Heart left ventricle (tissue), 16 donors: ENCODE data around the gene XIRP1. TPM values are rescaled to one million over a fixed set of nuclear protein-coding genes. Genes with fewer than 3 reads are reported as not detected.

Source experiments
- ATAC-seq, 4 donors: fragments of 200-7000 bp; cut with Tn5 transposase; one replicate each; pipeline ENCODE4 v1.9.1; 2020 to 2022; ENCODE audit warnings: moderate library complexity in 4 of 4, mild to moderate bottlenecking in 3 of 4, moderate number of reproducible peaks in 1 of 4
- DNase-seq, 5 donors: peaks; one replicate each; pipeline ENCODE4 v3.0.0-alpha.2; 2020
- H3K27ac ChIP-seq, 12 donors: fragments of 200-600 bp; sonication (generic) in 4 of 12; one replicate each; pipeline versions ENCODE4 v1.5.0 to v1.8.0; 2016 to 2022; ENCODE audit warnings: mild to moderate bottlenecking in 2 of 12
- H3K27me3 ChIP-seq, 9 donors: fragments of 200-600 bp; sonication (generic) in 2 of 9; one replicate each; pipeline versions ENCODE4 v1.5.1 to v1.8.0; 2016 to 2022; ENCODE audit warnings: mild to moderate bottlenecking in 3 of 9
- H3K36me3 ChIP-seq, 9 donors: fragments of 200-600 bp; sonication (generic) in 2 of 9; one replicate each; pipeline versions ENCODE4 v1.5.0 to v1.8.0; 2018 to 2022; ENCODE audit warnings: mild to moderate bottlenecking in 2 of 9
- H3K4me1 ChIP-seq, 12 donors: fragments of 200-600 bp; sonication (generic) in 4 of 12; one replicate each; pipeline versions ENCODE4 v1.5.0 to v1.8.0; 2016 to 2022; ENCODE audit warnings: mild to moderate bottlenecking in 3 of 12
- H3K4me3 ChIP-seq, 12 donors: fragments of 200-600 bp; sonication (generic) in 4 of 12; one replicate each; pipeline versions ENCODE4 v1.5.0 to v1.8.0; 2017 to 2022; ENCODE audit warnings: mild to moderate bottlenecking in 9 of 12, moderate library complexity in 4 of 12
- H3K9me3 ChIP-seq, 12 donors: fragments of 200-600 bp; sonication (generic) in 4 of 12; one replicate each; pipeline versions ENCODE4 v1.5.0 to v1.8.0; 2016 to 2022; ENCODE audit warnings: mild to moderate bottlenecking in 1 of 12
- CTCF ChIP-seq, 12 donors: fragments of 200-600 bp; sonication (generic) in 4 of 12; IDR thresholded peaks; one replicate each; pipeline versions ENCODE4 v1.5.0 to v1.8.0; 2018 to 2022; ENCODE audit warnings: antibody characterized with exemption in 12 of 12, mild to moderate bottlenecking in 5 of 12
- POLR2A ChIP-seq, 2 donors: fragments of 450-650 bp; IDR thresholded peaks; one replicate each; pipeline ENCODE4 v1.6.1; 2017; ENCODE audit warnings: antibody characterized with exemption in 2 of 2, mild to moderate bottlenecking in 2 of 2, moderate library complexity in 2 of 2
- WGBS, 4 donors: extraction: QIAGEN DNeasy Blood & Tissue Kit in 2 of 4; methylation state at CpG; one replicate each; pipeline versions ENCODE4 v1.1.5 to v1.1.7; 2013 to 2018; 5-methylcytosine and 5-hydroxymethylcytosine counted together
- intact Hi-C, 10 donors: fragments of 100-400 bp; cut with DNase I; formaldehyde crosslinking; loops; one replicate each; pipeline versions ENCODE4 v1.11.1 to v1.14.2; 2022
- polyA plus RNA-seq, 2 donors: library from polyadenylated mRNA; stranded (reverse); fragments of 200-250 nt; gene quantifications; one replicate each; pipeline ENCODE4 v1.2.3, GENCODE V29; 2013
- total RNA-seq, 9 donors: library from RNA; depleted of rRNA in 2 of 9; stranded (reverse); fragments of >200 nt in 2 of 9; fragmentation: NEBNext Ultra II Directional in 3 of 9; extraction: Animal tissue kit (Norgen Biotek cat#: 25700) in 3 of 9; gene quantifications; one replicate each; pipeline versions ENCODE4 v1.1.0 to v1.2.4, GENCODE V29; 2016 to 2023
- donor health status: ischemic (EF 13 %, LVEDD 7.1; RV severe dilation, severe dysfunction).
- donor health status: healthy with polysubstance abuse.
- donor health status: DM: no; HTN: yes; CAD: no.
- donor health status: DM: no; HTN: no; CAD: no.
- donor health status: ischemic (EF 25% LVEDD 6.9; RV normal size, moderate dysfunction).
- donor health status: ischemic (EF 25% LVEDD 5.7; RV mildly dilated, moderate dysfunction).
- donor health status: healthy.
- donor health status: DM: yes; HTN: yes; CAD: no.
- donor health status: ischemic (EF 35%, LVEDD 5.7; RV mildly dilated, moderate dysfunction).
- donor health status: nonischemic (EF 11% LVEDD 7.7; RV severe dilation, severe dysfunction).
- donor health status: DM: yes; HTN: yes; CAD: no.
- donor health status: PGD.
- donor health status: ischemic (EF 29% LVEDD 5.4; RV normal size, mild dysfunction).
- donor health status: nonischemic (EF 23%, LVEDD 6.1; RV moderate dilation, normal function).

The XIRP1 gene
- total and polyA plus RNA-seq, 11 donors = 293 to 1,122 (median 530) TPM

GRCh38 chr3:39138804-39139415 is 53.5 kb downstream of the XIRP1 start:
- Histone ChIP-seq H3K9me3 (no peaks in the 10 kb centered on the region), H3K27me3 (no peaks in the 10 kb centered on the region), H3K36me3 (peaks cover 9 to 49% (median 33%) of the 10 kb centered on the region in 9 donors), H3K4me3 (no peak overlapping the region), H3K27ac (peak overlapping the region in 1 of 12 donors; percentile 34), H3K4me1 (peaks cover 32 to 86% (median 50%) of the 10 kb centered on the region in 12 donors)
- peak; percentile 46 to 54 (median 48) for ATAC-seq
- 68 to 88% (median 72%) methylated on average over 6 to 7 of the region's 7 CpGs for WGBS, 4 donors
- peak in 4 of 5 donors; percentile 65 to 83 (median 74) for DNase-seq
- TF ChIP-seq CTCF (IDR thresholded peaks at IDR 0.05) = no peak
- TF ChIP-seq POLR2A (IDR thresholded peaks at IDR 0.05) = no peak
- intact Hi-C loops = loop anchor here in 5 of 10 donors (5.0 to 10.0 kb wide), 3 partner anchors 38 to 46 kb away; no protein-coding TSS in a partner anchor

GRCh38 chr3:39137991-39138803 is 54.2 kb downstream of the XIRP1 start:
- Histone ChIP-seq H3K36me3 (peaks cover 6 to 42% (median 26%) of the 10 kb centered on the region in 9 donors), H3K9me3 (no peaks in the 10 kb centered on the region), H3K4me3 (no peak overlapping the region), H3K4me1 (peaks cover 32 to 85% (median 50%) of the 10 kb centered on the region in 12 donors), H3K27ac (no peak overlapping the region), H3K27me3 (no peaks in the 10 kb centered on the region)
- DNase-seq (no peak), ATAC-seq (no peak)
- WGBS, 4 donors = 94 to 95% (median 95%) methylated on average over 10 of the region's 10 CpGs
- intact Hi-C loops = loop anchor here in 5 of 10 donors (5.0 to 10.0 kb wide), 3 partner anchors 39 to 47 kb away; no protein-coding TSS in a partner anchor
- TF ChIP-seq POLR2A (IDR thresholded peaks at IDR 0.05) = no peak
- TF ChIP-seq CTCF (IDR thresholded peaks at IDR 0.05) = no peak

- H3K9me3 ChIP-seq = no peaks in the 10 kb centered on the region
- DNase-seq (no peak), ATAC-seq (no peak)
- H3K4me3 ChIP-seq = no peak overlapping the region
- TF ChIP-seq CTCF (IDR thresholded peaks at IDR 0.05) = no peak
- no peak for TF ChIP-seq POLR2A (IDR thresholded peaks at IDR 0.05)
- no peak overlapping the region for H3K27ac ChIP-seq
- no peaks in the 10 kb centered on the region for H3K27me3 ChIP-seq
- H3K4me1 ChIP-seq = peaks cover 31 to 78% (median 45%) of the 10 kb centered on the region in 12 donors
- 93 to 97% (median 96%) methylated on average over 15 to 18 of the region's 18 CpGs for WGBS, 4 donors
- intact Hi-C loops = loop anchor here in 5 of 10 donors (5.0 to 10.0 kb wide), 3 partner anchors 40 to 47 kb away; no protein-coding TSS in a partner anchor
- H3K36me3 ChIP-seq = peaks cover 0 to 35% (median 19%) of the 10 kb centered on the region in 9 donors
These were observed 54.9 kb downstream of the XIRP1 start for GRCh38 chr3:39137435-39137936.
